Cardiac fibroblast (primary cell): Measurements from ENCODE around the gene IFT88.

Source experiments
- DNase-seq, 2 donors: peaks; one replicate each; pipeline versions ENCODE4 v3.0.0 to v3.0.0-alpha.2; 2010; ENCODE audit warnings: low read depth in 2 of 2
- H3K4me3 ChIP-seq, 2 donors: replicated peaks in 1 of 2; 1 replicate in 1 of 2; 2 replicates in 1 of 2; pipeline ENCODE4 v1.5.1; 2011; ENCODE audit warnings: low read depth in 2 of 2, low read length in 2 of 2, mild to moderate bottlenecking in 2 of 2, moderate library complexity in 1 of 2
- CTCF ChIP-seq: IDR thresholded peaks from one replicate; pipeline ENCODE4 v1.5.1; 2011; ENCODE audit warnings: low read depth, mild to moderate bottlenecking, low read length, inconsistent platforms

IFT88 gene

GRCh38 chr13:20711301-20712044 lies 144.5 kb downstream of the IFT88 start:
- H3K4me3 ChIP-seq, result no peak overlapping the region
- TF ChIP-seq CTCF, result no peak
- DNase-seq, result peak in 1 of 2 donors; percentile 33

- no peak for TF ChIP-seq CTCF
- H3K4me3 ChIP-seq, result peak overlapping the region; percentile 17 to 20
- peak in 1 of 2 donors; percentile 7 for DNase-seq
These were observed 146.0 kb downstream of the IFT88 start for GRCh38 chr13:20713014-20713376.

GRCh38 chr13:20713751-20714150 lies 146.8 kb downstream of the IFT88 start:
- peak; percentile 52 to 69 for DNase-seq
- no peak for TF ChIP-seq CTCF
- peak overlapping the region in 1 of 2 donors; percentile 12 for H3K4me3 ChIP-seq

GRCh38 chr13:20714161-20714560 lies 147.2 kb downstream of the IFT88 start:
- H3K4me3 ChIP-seq, result no peak overlapping the region
- peak in 1 of 2 donors; percentile 49 for DNase-seq
- TF ChIP-seq CTCF, result no peak

GRCh38 chr13:20714563-20715329 lies 147.8 kb downstream of the IFT88 start:
- no peak for TF ChIP-seq CTCF
- peak; percentile 84 to 96 for DNase-seq
- H3K4me3 ChIP-seq, result peak overlapping the region in 1 of 2 donors; percentile 30

GRCh38 chr13:20715330-20715712 lies 148.4 kb downstream of the IFT88 start:
- peak in 1 of 2 donors; percentile 16 for DNase-seq
- H3K4me3 ChIP-seq, result no peak overlapping the region
- no peak for TF ChIP-seq CTCF
